HFF-Myc (cell line): Measurements from ENCODE around the gene PRKCA.

Source experiments
- DNase-seq: peaks from one replicate; pipeline ENCODE4 v3.0.0-alpha.2; 2011; ENCODE audit warnings: low read depth; ENCODE audit errors: extremely low read depth
- H3K4me3 ChIP-seq: replicated peaks from 2 replicates; pipeline ENCODE4 v1.5.1; 2011; ENCODE audit warnings: low read depth, mild to moderate bottlenecking, control low read depth, low read length
- CTCF ChIP-seq: IDR thresholded peaks from 2 replicates; pipeline ENCODE4 v1.5.1; 2012; ENCODE audit warnings: mild to moderate bottlenecking, low read depth, low read length, control low read depth; ENCODE audit errors: missing control alignments

Gene PRKCA

DNA sequence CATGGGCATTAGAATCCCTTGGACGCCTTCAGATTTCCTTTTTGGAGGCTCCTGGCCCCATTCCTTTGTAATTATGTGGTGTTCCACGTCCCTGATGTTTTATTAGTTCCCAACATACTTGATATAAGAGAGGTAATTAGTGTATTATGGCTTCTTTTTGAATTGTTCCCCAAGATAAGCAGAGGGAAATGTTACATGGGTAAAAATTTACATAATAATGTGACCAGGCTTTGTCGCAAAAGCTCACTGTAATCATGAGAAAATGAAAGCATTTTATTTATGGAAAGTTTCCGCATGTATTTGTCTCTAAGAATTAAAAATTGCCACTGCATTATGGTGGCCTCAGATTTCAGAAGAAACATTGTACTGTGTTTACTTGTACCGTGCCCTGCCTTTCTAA is 177.8 kb downstream of the PRKCA start:
- DNase-seq, result no peak
- no peak overlapping the region for H3K4me3 ChIP-seq
- no peak for TF ChIP-seq CTCF

GRCh38 chr17:66480802-66481201 is 178.4 kb downstream of the PRKCA start:
- H3K4me3 ChIP-seq, result no peak overlapping the region
- no peak for DNase-seq
- no peak for TF ChIP-seq CTCF

GRCh38 chr17:66481271-66481670 is 178.9 kb downstream of the PRKCA start:
- no peak for TF ChIP-seq CTCF
- no peak overlapping the region for H3K4me3 ChIP-seq
- DNase-seq, result no peak

DNA sequence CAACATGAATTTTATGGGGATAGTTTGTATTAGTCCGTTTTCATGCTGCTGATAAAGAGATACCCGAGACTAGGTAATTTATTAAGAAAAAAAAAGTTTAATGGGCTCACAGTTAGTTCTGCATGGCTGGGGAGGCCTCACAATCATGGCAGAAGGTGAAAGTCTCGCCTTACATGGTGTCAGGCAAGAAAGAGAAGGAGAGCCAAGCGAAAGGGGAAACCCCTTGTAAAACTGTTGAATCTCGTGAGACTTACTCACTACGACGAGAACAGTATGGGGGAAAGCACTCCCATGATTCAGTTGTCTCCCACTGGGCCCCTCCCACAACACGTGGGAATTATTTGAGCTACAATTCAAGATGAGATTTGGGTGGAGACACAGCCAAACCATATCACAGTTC is 181.5 kb downstream of the PRKCA start:
- TF ChIP-seq CTCF, result no peak
- no peak overlapping the region for H3K4me3 ChIP-seq
- DNase-seq, result no peak

GRCh38 chr17:66485309-66485947 is 183.0 kb downstream of the PRKCA start:
- DNase-seq, result no peak
- TF ChIP-seq CTCF, result no peak
- H3K4me3 ChIP-seq, result no peak overlapping the region

DNA sequence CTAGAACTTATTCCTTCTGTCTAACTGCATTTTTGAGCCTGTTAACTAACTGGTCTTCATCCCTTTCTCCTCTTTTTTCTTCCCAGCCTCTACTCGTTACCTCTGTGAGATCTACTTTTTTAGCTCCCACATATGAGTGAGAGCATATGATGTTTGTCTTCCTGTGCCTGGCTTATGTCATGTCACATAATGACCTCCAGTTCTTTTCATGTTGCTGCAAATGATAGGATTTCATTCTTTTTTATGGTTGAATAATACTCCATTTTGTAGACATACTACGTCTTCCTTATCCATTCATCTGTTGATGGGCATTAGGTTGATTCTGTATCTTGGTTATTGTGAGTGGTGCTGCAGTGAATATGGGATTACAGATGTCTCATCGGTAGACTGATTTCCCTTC is 184.7 kb downstream of the PRKCA start:
- no peak for DNase-seq
- TF ChIP-seq CTCF, result no peak
- H3K4me3 ChIP-seq, result no peak overlapping the region

DNA sequence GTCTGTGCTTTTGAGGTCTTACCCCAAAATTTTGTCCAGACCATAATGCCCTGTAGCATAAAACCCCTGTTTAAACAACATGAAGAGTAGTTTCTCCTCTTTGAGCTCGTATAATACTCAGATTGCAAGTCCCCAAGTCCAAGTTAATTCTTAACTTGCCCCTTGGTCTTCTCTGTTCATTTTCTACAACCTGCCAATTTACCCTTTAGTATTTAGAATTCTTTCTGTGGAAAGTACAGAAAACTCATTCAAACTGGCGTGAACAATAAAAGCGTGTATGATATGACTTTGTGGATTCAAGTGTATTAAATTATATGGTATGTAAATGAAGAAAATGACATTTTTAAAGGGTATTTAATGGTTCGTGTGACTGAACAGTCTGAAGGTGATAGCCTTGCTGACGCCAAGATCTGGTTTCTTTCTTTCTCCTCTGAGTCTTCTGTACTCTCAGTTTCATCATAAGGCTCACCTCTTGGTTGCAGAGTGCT is 185.6 kb downstream of the PRKCA start:
- no peak for TF ChIP-seq CTCF
- DNase-seq, result no peak
- H3K4me3 ChIP-seq, result no peak overlapping the region
